ENCODE data around the gene LEFTY1.

DNA sequence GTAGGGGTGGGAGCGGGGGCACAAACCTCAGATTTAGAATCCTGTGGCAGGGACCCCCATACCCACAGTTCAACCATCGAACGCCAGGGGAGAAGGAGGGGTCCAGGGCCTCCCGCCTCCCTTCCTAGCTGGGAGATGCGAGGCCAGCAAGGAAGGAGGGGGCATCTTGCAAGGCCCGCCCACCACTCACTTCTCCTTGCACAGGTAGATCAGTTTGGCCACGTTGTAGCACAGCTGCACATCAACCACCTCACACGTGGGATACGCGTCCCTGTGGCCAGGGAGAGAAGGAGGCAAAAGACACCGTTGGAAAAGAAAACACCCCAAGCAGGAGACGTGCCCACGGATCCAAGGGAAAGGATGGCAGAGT, 26.4 kb downstream of the LEFTY1 start:
- TF ChIP-seq NFE2L2 (IDR thresholded peaks at IDR 0.05; ENCODE audit: low read length) (no peak), FOXP4 (CRISPR knock-in tag; IDR thresholded peaks at IDR 0.05) (no peak)
